H1 (cell line): ENCODE data around the gene DCLK1. TPM values are rescaled to one million over a fixed set of nuclear protein-coding genes. Genes with fewer than 3 reads are reported as not detected.

Source experiments
- BRCA1 ChIP-seq: IDR thresholded peaks from 2 replicates; pipeline ENCODE4 v1.6.1; 2012; ENCODE audit warnings: low read depth, low read length, improper control_type of control experiment
- CHD1 ChIP-seq: IDR thresholded peaks from 2 replicates; pipeline ENCODE4 v1.6.1; 2012; ENCODE audit warnings: low read depth, low read length, improper control_type of control experiment
- CREB1 ChIP-seq: IDR thresholded peaks from 2 replicates; pipeline ENCODE4 v1.6.1; 2012; ENCODE audit warnings: inconsistent platforms
- EP300 ChIP-seq, 2 experiments: IDR thresholded peaks; 1 replicate in 1 of 2; 2 replicates in 1 of 2; pipeline ENCODE4 v1.6.1; 2011 to 2012; ENCODE audit warnings: low read depth in 2 of 2, low read length in 2 of 2, mild to moderate bottlenecking in 2 of 2, borderline replicate concordance in 1 of 2, inconsistent platforms in 1 of 2, moderate library complexity in 1 of 2
- NANOG ChIP-seq: IDR thresholded peaks from 2 replicates; pipeline ENCODE4 v1.6.1; 2011; ENCODE audit warnings: low read length, low read depth, mild to moderate bottlenecking, inconsistent platforms; ENCODE audit not compliant: insufficient read depth, poor library complexity, severe bottlenecking
- RBBP5 ChIP-seq: IDR thresholded peaks from 2 replicates; pipeline ENCODE4 v1.7.1; 2012; ENCODE audit warnings: low read depth, mild to moderate bottlenecking, inconsistent platforms, low read length, moderate library complexity, borderline replicate concordance
- SUZ12 ChIP-seq: fragments of 200-600 bp; sonication (generic); IDR thresholded peaks from 2 replicates; pipeline ENCODE4 v1.6.1; 2012; ENCODE audit warnings: mild to moderate bottlenecking, inconsistent platforms, low read length, moderate library complexity, mixed read lengths
- polyA plus RNA-seq, 7 experiments: library from polyadenylated mRNA; depleted of rRNA in 3 of 7; stranded (reverse) in 5 of 7; unstranded in 2 of 7; fragments of >200 nt in 5 of 7; fragments of 200-250 nt in 2 of 7; gene quantifications; 1 replicate in 5 of 7; 2 replicates in 1 of 7; 4 replicates in 1 of 7; pipeline versions ENCODE4 v1.2.1 to v1.2.3, GENCODE V29; 2011 to 2013; ENCODE audit warnings: missing spikeins in 2 of 7, mixed read lengths in 2 of 7
- total RNA-seq: library from RNA; stranded (reverse); fragmentation: NEBNext Ultra II Directional; extraction: Animal tissue kit (Norgen Biotek cat#: 25700); gene quantifications from 2 replicates; pipeline ENCODE4 v1.2.1, GENCODE V29; 2021
- TF ChIP-seq, protein P1 (sequence below), 3 experiments: IDR thresholded peaks; 1 replicate in 2 of 3; 2 replicates in 1 of 3; pipeline versions ENCODE4 v1.5.1 to v1.6.1; 2011; ENCODE audit warnings: low read length in 3 of 3, mild to moderate bottlenecking in 3 of 3, inconsistent platforms in 2 of 3, low read depth in 1 of 3, moderate library complexity in 1 of 3; ENCODE audit not compliant: insufficient read depth in 1 of 3; ENCODE audit errors: control extremely low read depth in 1 of 3

Gene DCLK1
- total and polyA plus RNA-seq, 2 of the 8 experiments (the other 6 are each of a cell fraction or from before 2014, with no cell fraction given): 22.8 to 41.0 TPM

DNA sequence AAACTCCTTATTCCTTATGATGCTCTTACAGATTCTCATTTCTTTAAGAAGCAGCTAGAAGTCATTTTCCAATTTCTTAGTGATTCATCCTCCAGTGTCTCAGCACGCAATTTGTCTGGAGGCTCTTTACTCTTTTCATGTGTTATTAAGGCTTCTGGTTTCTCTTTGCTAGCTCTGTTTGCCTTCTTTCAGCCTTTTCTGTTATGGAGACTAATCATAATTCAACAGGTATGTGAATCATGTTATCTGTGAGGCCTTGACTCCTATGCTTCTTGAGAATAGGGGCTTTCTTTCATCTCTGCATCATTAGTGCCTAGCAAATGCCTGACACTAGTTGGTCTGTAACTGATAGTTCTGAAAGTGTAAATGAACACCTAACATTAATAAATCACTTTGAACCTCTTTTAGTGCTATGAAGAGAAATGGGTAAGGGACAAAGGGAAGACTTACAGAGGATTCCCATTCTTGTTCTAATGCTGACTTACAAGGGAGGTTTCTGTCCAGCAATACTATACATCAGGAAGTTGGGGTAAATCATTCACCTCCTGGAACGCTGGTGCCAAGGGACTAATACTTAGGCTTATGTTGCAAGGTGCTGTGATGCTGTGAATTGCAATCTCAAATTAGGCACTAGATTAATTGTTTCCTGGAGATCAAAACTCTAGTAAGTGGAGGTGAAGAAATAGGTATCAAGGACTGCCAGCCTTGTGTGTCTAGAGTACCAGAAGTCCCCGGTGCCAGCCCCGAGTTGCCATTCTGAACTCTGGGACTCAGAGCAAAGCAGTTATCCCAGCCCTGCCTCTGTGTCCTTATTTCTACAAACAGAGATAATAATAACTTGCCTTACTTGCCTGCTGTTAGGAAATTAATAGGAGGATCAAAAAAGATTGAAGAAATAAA, 265.6 kb downstream of the DCLK1 start (continued):
- TF ChIP-seq, protein P1, sequence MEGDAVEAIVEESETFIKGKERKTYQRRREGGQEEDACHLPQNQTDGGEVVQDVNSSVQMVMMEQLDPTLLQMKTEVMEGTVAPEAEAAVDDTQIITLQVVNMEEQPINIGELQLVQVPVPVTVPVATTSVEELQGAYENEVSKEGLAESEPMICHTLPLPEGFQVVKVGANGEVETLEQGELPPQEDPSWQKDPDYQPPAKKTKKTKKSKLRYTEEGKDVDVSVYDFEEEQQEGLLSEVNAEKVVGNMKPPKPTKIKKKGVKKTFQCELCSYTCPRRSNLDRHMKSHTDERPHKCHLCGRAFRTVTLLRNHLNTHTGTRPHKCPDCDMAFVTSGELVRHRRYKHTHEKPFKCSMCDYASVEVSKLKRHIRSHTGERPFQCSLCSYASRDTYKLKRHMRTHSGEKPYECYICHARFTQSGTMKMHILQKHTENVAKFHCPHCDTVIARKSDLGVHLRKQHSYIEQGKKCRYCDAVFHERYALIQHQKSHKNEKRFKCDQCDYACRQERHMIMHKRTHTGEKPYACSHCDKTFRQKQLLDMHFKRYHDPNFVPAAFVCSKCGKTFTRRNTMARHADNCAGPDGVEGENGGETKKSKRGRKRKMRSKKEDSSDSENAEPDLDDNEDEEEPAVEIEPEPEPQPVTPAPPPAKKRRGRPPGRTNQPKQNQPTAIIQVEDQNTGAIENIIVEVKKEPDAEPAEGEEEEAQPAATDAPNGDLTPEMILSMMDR (IDR thresholded peaks at IDR 0.05; ENCODE audit: control extremely low read depth in 1 of 3, insufficient read depth in 1 of 3, low read depth in 1 of 3, low read length in 3 of 3): no peak
- TF ChIP-seq CREB1: no peak
- TF ChIP-seq BRCA1: no peak
- no peak for TF ChIP-seq EP300 (IDR thresholded peaks at IDR 0.05; ENCODE audit: borderline replicate concordance in 1 of 2, low read depth in 2 of 2, low read length in 2 of 2)
- TF ChIP-seq CHD1: no peak
- TF ChIP-seq NANOG: no peak
- no peak for TF ChIP-seq SUZ12
- no peak for TF ChIP-seq RBBP5
